ENCODE measurements around the gene ADGRE3.

DNA sequence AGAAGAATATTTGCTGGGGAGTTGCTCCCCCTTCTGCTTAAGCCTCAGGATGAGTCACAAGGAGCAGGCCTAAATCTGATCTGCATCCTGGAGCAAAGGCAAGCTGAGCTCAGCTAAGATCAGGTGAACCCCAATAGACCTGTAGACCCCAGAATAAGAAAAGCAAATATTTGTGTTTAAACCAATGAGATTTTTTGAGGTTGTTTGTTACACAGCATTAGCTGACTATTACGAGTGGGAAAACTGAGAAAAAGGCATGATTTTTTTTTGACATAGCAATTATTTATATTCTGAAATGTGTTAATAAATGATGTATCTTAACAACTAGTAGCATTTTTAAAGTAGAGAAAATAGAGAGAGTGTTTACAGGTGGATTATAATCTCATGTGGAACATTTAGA is 45.1 kb downstream of the ADGRE3 start:
- TF ChIP-seq, protein P1, sequence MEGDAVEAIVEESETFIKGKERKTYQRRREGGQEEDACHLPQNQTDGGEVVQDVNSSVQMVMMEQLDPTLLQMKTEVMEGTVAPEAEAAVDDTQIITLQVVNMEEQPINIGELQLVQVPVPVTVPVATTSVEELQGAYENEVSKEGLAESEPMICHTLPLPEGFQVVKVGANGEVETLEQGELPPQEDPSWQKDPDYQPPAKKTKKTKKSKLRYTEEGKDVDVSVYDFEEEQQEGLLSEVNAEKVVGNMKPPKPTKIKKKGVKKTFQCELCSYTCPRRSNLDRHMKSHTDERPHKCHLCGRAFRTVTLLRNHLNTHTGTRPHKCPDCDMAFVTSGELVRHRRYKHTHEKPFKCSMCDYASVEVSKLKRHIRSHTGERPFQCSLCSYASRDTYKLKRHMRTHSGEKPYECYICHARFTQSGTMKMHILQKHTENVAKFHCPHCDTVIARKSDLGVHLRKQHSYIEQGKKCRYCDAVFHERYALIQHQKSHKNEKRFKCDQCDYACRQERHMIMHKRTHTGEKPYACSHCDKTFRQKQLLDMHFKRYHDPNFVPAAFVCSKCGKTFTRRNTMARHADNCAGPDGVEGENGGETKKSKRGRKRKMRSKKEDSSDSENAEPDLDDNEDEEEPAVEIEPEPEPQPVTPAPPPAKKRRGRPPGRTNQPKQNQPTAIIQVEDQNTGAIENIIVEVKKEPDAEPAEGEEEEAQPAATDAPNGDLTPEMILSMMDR (IDR thresholded peaks at IDR 0.05): no peak
- TF ChIP-seq EZH2 (IDR thresholded peaks at IDR 0.05; ENCODE audit: borderline replicate concordance, insufficient read depth, low read depth, low read length, poor library complexity, severe bottlenecking): no peak
